Prostate gland (tissue), 2 donors: Measurements from ENCODE around the gene SCAMP4. TPM values are rescaled to one million over a fixed set of nuclear protein-coding genes. Genes with fewer than 3 reads are reported as not detected.
"Not testable (repeated sequence)": the region's sequence is repeated elsewhere in the genome, so short reads cannot be mapped to it uniquely, and the experiment has no call there.

ENCODE experiments used
- DNase-seq: peaks from one replicate; pipeline ENCODE4 v3.0.0-alpha.2; 2019; ENCODE audit warnings: low spot score
- H3K27ac ChIP-seq, 2 donors: fragments of 200-600 bp; sonication (generic); 2 replicates each; pipeline ENCODE4 v1.5.1; 2017 to 2019
- H3K27me3 ChIP-seq: fragments of 200-600 bp; sonication (generic); replicated peaks from 2 replicates; pipeline ENCODE4 v1.5.1; 2019; ENCODE audit not compliant: insufficient read depth
- H3K36me3 ChIP-seq, 2 donors: fragments of 200-600 bp; sonication (generic); 1 replicate in 1 of 2; 2 replicates in 1 of 2; pipeline versions ENCODE4 v1.5.1 to v1.8.1; 2017 to 2019
- H3K4me1 ChIP-seq: fragments of 200-600 bp; sonication (generic); replicated peaks from 2 replicates; pipeline ENCODE4 v1.5.1; 2019
- H3K4me3 ChIP-seq, 2 donors: fragments of 200-600 bp; sonication (generic); 2 replicates each; pipeline ENCODE4 v1.5.1; 2017 to 2019
- H3K9me3 ChIP-seq: fragments of 200-600 bp; sonication (generic); 2 replicates; pipeline ENCODE4 v1.5.1; 2017
- CTCF ChIP-seq, 4 experiments: fragments of 200-600 bp in 2 of 4; fragments of 450-650 bp in 2 of 4; sonication (generic) in 2 of 4; IDR thresholded peaks; 1 replicate in 3 of 4; 2 replicates in 1 of 4; pipeline ENCODE4 v1.5.1; 2016 to 2019; ENCODE audit warnings: antibody characterized with exemption in 4 of 4, mild to moderate bottlenecking in 2 of 4, moderate library complexity in 2 of 4
- POLR2A ChIP-seq: fragments of 450-650 bp; IDR thresholded peaks from one replicate; pipeline ENCODE4 v1.6.1; 2016; ENCODE audit warnings: antibody characterized with exemption, mild to moderate bottlenecking
- POLR2AphosphoS5 ChIP-seq: sonication (generic); formaldehyde crosslinking; IDR thresholded peaks from one replicate; pipeline ENCODE4 v1.6.1; 2017; ENCODE audit warnings: antibody characterized with exemption
- WGBS: methylation state at CpG from one replicate; pipeline ENCODE4 v1.1.5; 2018; 5-methylcytosine and 5-hydroxymethylcytosine counted together
- intact Hi-C: fragments of 100-400 bp; cut with DNase I; formaldehyde crosslinking; loops from one replicate; pipeline ENCODE4 v1.14.2; 2022
- total RNA-seq, 2 donors: library from RNA; depleted of rRNA; stranded (reverse); fragments of >200 nt; gene quantifications; one replicate each; pipeline ENCODE4 v1.1.0, GENCODE V29; 2016

The SCAMP4 gene
- total RNA-seq, 2 donors from 2014 or later: 161 to 248 TPM

GRCh38 chr19:1885398-1886119 is 19.6 kb upstream of the SCAMP4 start, which contains the start of gene ABHD17A:
ABHD17A (minus strand) TSS chr19:1885496; CDS start chr19:1881566, 3,930 bp downstream.
- 22% methylated on average over 44 of the region's 46 CpGs for whole genome bisulfite sequencing
- DNase-seq: peak; percentile 93
- H3K27ac ChIP-seq: peak within 1 kb of the TSS; percentile 67 to 80
- H3K36me3 ChIP-seq, intact Hi-C loops, H3K9me3 ChIP-seq, H3K27me3 ChIP-seq: not testable (repeated sequence)
- TF ChIP-seq POLR2AphosphoS5 (peak; percentile 95), POLR2A (peak; percentile 87)
- H3K4me3 ChIP-seq: peak within 1 kb of the TSS; percentile 53 to 86
- peaks cover 17% of the 10 kb centered on the region for H3K4me1 ChIP-seq

- H3K27ac ChIP-seq, DNase-seq: not testable (repeated sequence)
Measured at GRCh38 chr19:1886360-1886759, 18.8 kb upstream of the SCAMP4 start.

GRCh38 chr19:1888385-1888784 is 16.8 kb upstream of the SCAMP4 start:
- no peaks in the 10 kb centered on the region for H3K36me3 ChIP-seq
- H3K4me1 ChIP-seq: peaks cover 7% of the 10 kb centered on the region
- DNase-seq: no peak
- H3K4me3 ChIP-seq: no peak overlapping the region
- H3K27ac ChIP-seq: no peak overlapping the region
- WGBS: 80% methylated on average over 5 of the region's 5 CpGs
- H3K9me3 ChIP-seq: no peaks in the 10 kb centered on the region
- intact Hi-C loops: no loop called here
- H3K27me3 ChIP-seq: no peaks in the 10 kb centered on the region
- TF ChIP-seq POLR2A: no peak
- TF ChIP-seq CTCF (IDR thresholded peaks at IDR 0.05): no peak
- TF ChIP-seq POLR2AphosphoS5: no peak

More at GRCh38 chr19:1886360-1886759, 18.8 kb upstream of the SCAMP4 start:
- H3K9me3 ChIP-seq, H3K27me3 ChIP-seq, intact Hi-C loops, H3K4me3 ChIP-seq, H3K36me3 ChIP-seq: not testable (repeated sequence)
- peaks cover 17% of the 10 kb centered on the region for H3K4me1 ChIP-seq
- WGBS: 95% methylated on average over 15 of the region's 15 CpGs

DNA sequence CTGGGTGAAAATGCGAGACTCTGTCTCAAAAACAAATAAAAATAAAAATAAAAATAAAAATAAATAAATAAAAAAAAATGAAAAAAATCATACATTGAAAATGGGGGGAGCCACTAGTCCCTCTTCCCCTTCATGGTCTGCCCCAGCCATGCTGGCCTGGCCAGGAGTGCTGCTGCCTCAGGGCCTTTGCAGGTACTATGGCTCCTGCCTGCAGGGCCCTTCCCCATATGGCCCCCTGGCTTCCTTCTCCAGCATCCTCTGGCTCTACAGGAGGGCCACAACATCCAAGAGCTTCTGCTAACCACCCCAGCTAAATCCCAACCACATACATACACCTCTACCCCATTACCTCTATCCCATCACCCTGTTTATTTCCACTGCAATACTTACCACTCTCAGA is 15.3 kb upstream of the SCAMP4 start:
- Histone ChIP-seq H3K9me3 (no peaks in the 10 kb centered on the region), H3K27ac (no peak overlapping the region), H3K4me1 (no peaks in the 10 kb centered on the region), H3K4me3 (no peak overlapping the region), H3K27me3 (no peaks in the 10 kb centered on the region), H3K36me3 (no peaks in the 10 kb centered on the region)
- DNase-seq: no peak
- TF ChIP-seq POLR2A: no peak
- TF ChIP-seq POLR2AphosphoS5: no peak
- TF ChIP-seq CTCF (IDR thresholded peaks at IDR 0.05): no peak
- WGBS: 100% methylated on average over 1 of the region's 1 CpG
- intact Hi-C loops: no loop called here

DNA sequence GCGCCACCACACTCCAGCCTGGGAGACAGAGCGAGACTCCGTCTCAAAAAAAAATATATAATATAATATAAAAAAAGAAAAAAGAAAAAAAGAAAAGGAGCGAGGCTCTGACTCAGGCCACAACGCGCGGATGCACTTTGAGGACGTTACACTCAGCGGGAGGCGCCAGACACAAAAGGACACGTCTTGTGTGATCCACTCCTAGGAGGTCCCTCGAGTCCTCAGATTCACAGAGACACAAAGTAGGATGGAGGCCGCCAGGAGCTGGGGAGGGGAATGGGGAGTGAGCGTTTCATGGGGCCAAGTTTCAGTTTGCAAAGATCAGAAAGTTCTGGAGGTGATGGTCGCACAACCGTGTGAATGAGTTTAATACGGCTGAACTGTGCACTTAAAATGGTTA is 11.4 kb upstream of the SCAMP4 start:
- no peak overlapping the region for H3K27ac ChIP-seq
- no peak overlapping the region for H3K4me3 ChIP-seq
- H3K36me3 ChIP-seq: no peaks in the 10 kb centered on the region
- no peak for DNase-seq
- WGBS: 79% methylated on average over 17 of the region's 17 CpGs
- TF ChIP-seq POLR2A (no peak), POLR2AphosphoS5 (no peak), CTCF (IDR thresholded peaks at IDR 0.05) (no peak)
- intact Hi-C loops: no loop called here
- H3K4me1 ChIP-seq: no peaks in the 10 kb centered on the region
- H3K27me3 ChIP-seq: no peaks in the 10 kb centered on the region
- H3K9me3 ChIP-seq: no peaks in the 10 kb centered on the region

DNA sequence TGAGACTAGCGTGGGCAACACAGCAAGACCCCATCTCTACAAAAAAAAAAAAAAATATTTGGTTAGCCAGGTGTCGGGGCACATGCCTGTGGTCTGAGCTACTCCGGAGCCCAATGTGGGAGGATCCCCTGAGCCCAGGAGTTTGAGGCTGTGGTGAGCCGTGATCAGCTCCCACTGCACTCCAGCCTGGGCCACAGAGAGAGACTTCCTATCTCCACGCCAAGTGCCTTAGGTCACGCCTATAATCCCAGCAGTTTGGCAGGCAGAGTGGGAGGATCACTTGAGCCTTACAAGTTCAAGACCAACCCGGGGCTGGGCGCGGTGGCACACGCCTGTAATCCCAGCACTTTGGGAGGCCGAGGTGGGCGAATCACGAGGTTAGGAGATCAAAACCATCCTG is 8.7 kb upstream of the SCAMP4 start:
- no peaks in the 10 kb centered on the region for H3K4me1 ChIP-seq
- H3K27ac ChIP-seq: no peak overlapping the region
- H3K9me3 ChIP-seq: no peaks in the 10 kb centered on the region
- H3K27me3 ChIP-seq: no peaks in the 10 kb centered on the region
- no peaks in the 10 kb centered on the region for H3K36me3 ChIP-seq
- DNase-seq: no peak
- intact Hi-C loops: no loop called here
- no peak overlapping the region for H3K4me3 ChIP-seq
- no peak for TF ChIP-seq CTCF (IDR thresholded peaks at IDR 0.05)
- TF ChIP-seq POLR2A: no peak
- no peak for TF ChIP-seq POLR2AphosphoS5
- WGBS: 94% methylated on average over 13 of the region's 13 CpGs
